RWPE1 (cell line): Measurements from ENCODE around the gene NAGS.
"Not testable (repeated sequence)": the region's sequence is repeated elsewhere in the genome, so short reads cannot be mapped to it uniquely, and the experiment has no call there.

ENCODE experiments used
- CTCF ChIA-PET: fragments of 350-600 bp; sonication (Branson Sonifier 250); formaldehyde crosslinking; extraction: SDS; loops from one replicate; lab custom pipeline; 2021; lab: Yijun Ruan, JAX
- POLR2A ChIA-PET: fragments of 400-600 bp; formaldehyde crosslinking; extraction: SDS; loops from one replicate; lab custom pipeline; 2020; ENCODE audit warnings: antibody characterized with exemption; ENCODE audit not compliant: low non-redundant PET; lab: Yijun Ruan, JAX
- DNase-seq: peaks from one replicate; pipeline ENCODE4 v3.0.0; 2012; ENCODE audit warnings: low spot score
- H3K27ac ChIP-seq: fragments of 450-650 bp; 2 replicates; pipeline ENCODE4 v1.5.1; 2017
- CTCF ChIP-seq: fragments of 450-650 bp; conservative IDR thresholded peaks from 2 replicates; pipeline ENCODE4 v1.5.1; 2017; ENCODE audit warnings: low read depth, mild to moderate bottlenecking

Gene NAGS

GRCh38 chr17:44037471-44037870, 33.0 kb downstream of the NAGS start:
- no peak for DNase-seq
- no peak overlapping the region for H3K27ac ChIP-seq
- POLR2A ChIA-PET = interaction anchor here (0.7 kb wide), 1 partner anchor 28 kb away, joined by 4 read pairs; no protein-coding TSS in a partner anchor
- CTCF ChIA-PET = interaction anchor here (0.6 kb wide), 1 partner anchor 34 kb away, joined by 5 read pairs; no protein-coding TSS in a partner anchor
- no peak for TF ChIP-seq CTCF

- ChIA-PET CTCF (no interaction called here), POLR2A (no interaction called here)
- peak overlapping the region; percentile 86 for H3K27ac ChIP-seq
- DNase-seq = no peak
- TF ChIP-seq CTCF = no peak
Observed at GRCh38 chr17:44038604-44039011, 34.2 kb downstream of the NAGS start.

GRCh38 chr17:44039829-44040635, 35.6 kb downstream of the NAGS start:
- peak; percentile 18 for DNase-seq
- peak overlapping the region; percentile 86 for H3K27ac ChIP-seq
- TF ChIP-seq CTCF = no peak
- ChIA-PET CTCF (no interaction called here), POLR2A (interaction anchor here (0.7 kb wide), 1 partner anchor 157 kb away, joined by 5 read pairs; no protein-coding TSS in a partner anchor)

- ChIA-PET POLR2A (no interaction called here), CTCF (interaction anchor here (0.5 to 2.8 kb wide), 4 partner anchors 15 to 237 kb away, joined by 3 to 12 read pairs (median 4); partner anchors contain the start of gene HROB)
- TF ChIP-seq CTCF = no peak
- H3K27ac ChIP-seq = peak overlapping the region; percentile 48
- DNase-seq = no peak
Observed at GRCh38 chr17:44043272-44043696, 38.9 kb downstream of the NAGS start.

- CTCF ChIA-PET = interaction anchor here (0.6 to 2.8 kb wide), 3 partner anchors 16 to 301 kb away, joined by 4 to 12 read pairs (median 5); partner anchors contain the start of gene GRN
- POLR2A ChIA-PET = no interaction called here
- no peak overlapping the region for H3K27ac ChIP-seq
- peak; percentile 57 for DNase-seq
- TF ChIP-seq CTCF = no peak
Observed at GRCh38 chr17:44044071-44044470, 39.6 kb downstream of the NAGS start.

- no peak for TF ChIP-seq CTCF
- no peak for DNase-seq
- ChIA-PET CTCF (no interaction called here), POLR2A (no interaction called here)
- H3K27ac ChIP-seq = peak overlapping the region; percentile 61
Observed at GRCh38 chr17:44045486-44045885, 41.1 kb downstream of the NAGS start.

- POLR2A ChIA-PET = interaction anchor here (0.7 kb wide), 1 partner anchor 153 kb away, joined by 5 read pairs; no protein-coding TSS in a partner anchor
- 0 out of 2 replicates have a peak overlapping the region, but pooled peaks have one; percentile 34 for H3K27ac ChIP-seq
- CTCF ChIA-PET = interaction anchor here (0.6 kb wide), 1 partner anchor 40 kb away, joined by 3 read pairs; no protein-coding TSS in a partner anchor
- not testable (repeated sequence) for DNase-seq
Observed at GRCh38 chr17:44046893-44047292, 42.5 kb downstream of the NAGS start.
